HTR-8/SVneo (cell line): Measurements from ENCODE around the gene SLC26A4.

Experiments used
- DNase-seq: peaks from one replicate; pipeline ENCODE4 v3.0.0; 2011; ENCODE audit warnings: low spot score, mixed read lengths; ENCODE audit not compliant: insufficient read length
- FAIRE-seq: peaks from 2 replicates; lab custom pipeline; 2011; peaks lifted over from hg19 to GRCh38; lab: Jason Lieb, UNC

The SLC26A4 gene

DNA sequence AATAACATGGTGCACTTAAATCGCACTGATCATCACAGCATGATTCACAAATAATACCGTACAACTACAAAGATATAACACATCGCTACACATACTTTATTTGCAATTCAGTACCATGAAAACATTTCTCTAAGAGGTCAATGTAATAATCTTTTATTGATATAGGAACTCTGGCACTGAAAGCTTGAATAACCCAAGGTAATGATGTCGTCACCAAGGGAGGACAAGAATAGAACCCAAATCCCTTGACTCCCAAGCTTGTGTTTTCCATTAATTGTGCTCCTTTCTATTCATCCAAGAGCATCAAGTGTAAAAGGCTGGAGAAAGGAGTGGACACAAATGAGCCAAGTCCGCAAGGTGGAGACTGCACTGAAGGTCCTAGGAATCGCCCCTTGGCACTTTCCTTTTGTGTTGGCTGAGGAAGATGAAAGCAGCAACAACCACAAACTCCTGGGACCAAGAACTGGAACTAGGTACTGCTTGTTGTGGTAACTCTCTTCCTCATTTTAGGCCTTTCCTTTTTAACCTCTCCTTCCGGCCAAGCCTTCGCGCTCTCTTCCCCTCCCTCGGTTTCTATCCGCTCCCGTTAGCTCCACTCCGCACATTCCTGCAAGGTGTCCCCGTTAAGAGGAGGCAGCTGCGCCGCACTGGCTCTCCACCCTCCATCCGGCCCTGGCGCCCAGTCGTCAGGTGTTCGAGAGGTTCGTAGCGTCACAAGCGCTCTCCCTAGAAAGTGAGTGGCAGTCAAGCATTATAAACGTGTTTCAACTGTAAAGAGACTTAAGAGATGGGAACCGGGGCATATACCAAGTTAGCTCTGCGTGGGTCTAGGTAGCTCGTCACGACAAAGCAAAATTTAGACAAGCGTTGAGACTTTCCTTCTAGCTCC is 82.3 kb downstream of the SLC26A4 start:
- FAIRE-seq (no peak), DNase-seq (no peak)

DNA sequence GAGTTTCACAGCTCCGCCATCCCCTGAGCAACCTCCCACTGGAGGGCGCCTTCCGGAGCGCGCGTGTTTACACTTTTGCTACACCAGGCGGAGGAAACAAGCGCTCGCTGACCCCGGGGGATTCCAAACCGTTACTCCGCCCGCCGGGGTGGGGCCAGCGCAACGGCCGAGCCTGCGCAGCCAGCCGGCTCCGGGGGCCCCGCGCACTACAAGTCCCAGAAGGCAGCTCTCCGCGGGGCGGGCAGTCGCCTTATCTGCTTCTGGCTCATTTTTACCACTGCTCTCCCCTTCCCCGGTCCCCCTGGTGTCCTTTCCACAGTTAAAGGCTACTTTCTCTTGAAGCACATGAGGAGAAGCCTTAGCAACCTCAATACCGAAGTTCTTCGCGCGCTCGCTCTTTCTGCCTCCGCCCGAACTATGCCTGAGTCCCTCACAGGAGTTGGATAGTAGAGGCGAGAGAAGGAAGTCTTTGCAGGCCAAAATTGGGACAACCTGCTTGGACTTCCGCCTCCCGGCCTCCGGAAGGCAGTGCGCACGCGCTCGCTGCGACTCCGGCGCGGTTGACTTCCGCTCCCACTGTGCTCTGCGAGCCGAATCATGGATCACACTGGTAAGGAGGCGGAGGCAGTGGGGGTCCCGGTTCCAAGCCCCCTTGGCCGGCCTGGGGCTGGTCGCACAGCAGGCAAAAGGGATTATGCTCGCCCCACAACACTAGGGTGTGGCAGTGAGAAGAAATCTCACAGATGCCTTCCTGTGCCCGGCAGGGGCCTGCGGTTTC is 83.1 kb downstream of the SLC26A4 start, which contains the start of gene CBLL1:
TSS of gene CBLL1 (plus strand) at position 576 of the 778 bp plus-strand sequence. CDS start at position 598, 22 bp downstream.
- FAIRE-seq (peak; percentile 23), DNase-seq (peak; percentile 83)

DNA sequence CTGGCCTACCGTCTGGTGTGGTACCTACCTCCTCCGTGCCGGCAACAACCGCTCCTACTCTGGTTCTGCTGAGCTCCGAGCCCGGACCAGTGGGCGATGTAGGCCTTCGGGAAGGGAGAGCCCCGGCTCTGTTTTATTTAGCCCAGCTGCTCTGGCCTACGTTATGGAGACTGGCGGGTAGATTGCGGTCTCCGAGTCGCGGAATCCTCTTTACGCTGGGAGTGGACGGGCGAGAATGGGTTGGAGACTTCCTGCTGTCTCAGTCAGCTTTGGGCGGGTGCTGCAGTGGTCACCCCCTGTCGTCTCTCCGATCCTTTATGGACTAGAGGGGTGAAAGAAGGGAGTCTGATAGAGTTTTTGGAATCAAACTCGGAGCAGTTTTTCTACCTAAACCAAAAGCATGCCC is 83.7 kb downstream of the SLC26A4 start:
- FAIRE-seq, result no peak
- DNase-seq, result peak; percentile 8

DNA sequence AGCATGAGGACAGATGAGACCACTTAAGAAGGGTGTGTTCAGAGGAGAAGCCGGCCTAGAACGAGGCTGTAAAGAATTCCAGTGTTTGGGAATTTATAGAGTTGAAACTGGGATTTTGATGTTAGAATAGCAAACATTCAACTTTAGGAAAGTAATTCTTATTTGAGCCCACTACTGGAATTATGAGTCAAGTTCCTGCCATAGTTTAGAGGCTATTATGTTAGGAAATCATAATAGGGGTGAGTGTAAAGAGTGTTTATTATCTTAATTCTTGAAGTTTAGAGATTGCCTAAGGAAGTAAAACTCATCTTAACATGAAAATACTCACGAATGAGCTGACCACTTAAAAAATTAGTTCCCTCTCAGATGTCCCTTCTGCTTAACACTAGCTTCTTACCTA is 85.4 kb downstream of the SLC26A4 start:
- FAIRE-seq (no peak), DNase-seq (no peak)

DNA sequence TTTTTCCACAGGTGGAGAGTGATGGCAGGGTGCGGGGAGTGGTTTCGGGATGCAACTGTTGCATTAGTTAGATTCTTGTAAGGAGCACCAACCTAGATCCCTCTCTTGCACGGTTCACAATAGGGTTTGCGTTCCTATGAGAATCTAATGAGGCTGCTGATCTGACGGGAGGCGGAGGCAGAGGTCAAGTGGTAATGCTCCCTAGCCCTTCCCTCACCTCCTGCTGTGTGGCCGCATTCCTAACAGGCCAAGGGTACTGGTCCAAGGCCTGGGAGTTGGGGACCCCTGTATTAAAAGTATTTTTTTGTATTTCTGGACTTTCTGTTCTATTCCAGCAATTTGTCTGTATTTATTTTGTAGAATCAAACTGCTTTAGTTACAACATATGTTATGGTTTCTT is 90.5 kb downstream of the SLC26A4 start:
- FAIRE-seq, result no peak
- DNase-seq, result no peak

DNA sequence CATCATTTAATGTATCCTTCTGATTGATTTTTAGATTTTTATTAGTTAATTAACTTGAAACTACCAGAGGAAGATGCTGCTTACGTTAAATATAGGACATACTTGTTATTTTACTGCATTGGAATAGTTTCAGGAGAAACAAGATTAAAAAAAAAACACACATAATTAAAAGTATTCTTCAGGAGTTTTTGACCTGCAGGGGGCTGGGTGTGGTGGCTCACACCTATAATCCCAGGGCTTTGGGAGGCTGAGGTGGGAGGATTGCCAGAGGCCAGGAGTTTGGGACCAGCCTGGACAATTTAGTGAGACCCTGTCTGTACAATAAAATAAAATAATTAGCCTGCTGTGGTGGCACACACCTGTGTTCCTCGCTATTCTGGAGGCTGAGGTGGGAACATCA is 94.0 kb downstream of the SLC26A4 start:
- FAIRE-seq (no peak), DNase-seq (no peak)

DNA sequence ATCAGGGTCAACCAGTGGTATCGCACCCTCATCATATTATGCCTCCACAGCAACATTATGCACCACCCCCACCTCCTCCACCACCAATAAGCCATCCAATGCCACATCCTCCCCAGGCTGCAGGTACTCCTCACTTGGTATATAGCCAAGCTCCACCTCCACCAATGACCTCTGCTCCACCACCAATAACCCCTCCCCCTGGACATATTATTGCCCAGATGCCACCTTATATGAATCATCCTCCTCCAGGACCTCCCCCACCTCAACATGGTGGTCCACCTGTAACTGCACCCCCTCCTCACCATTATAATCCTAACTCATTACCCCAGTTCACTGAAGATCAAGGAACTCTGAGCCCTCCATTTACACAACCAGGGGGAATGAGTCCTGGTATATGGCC is 98.0 kb downstream of the SLC26A4 start:
- FAIRE-seq (no peak), DNase-seq (no peak)

DNA sequence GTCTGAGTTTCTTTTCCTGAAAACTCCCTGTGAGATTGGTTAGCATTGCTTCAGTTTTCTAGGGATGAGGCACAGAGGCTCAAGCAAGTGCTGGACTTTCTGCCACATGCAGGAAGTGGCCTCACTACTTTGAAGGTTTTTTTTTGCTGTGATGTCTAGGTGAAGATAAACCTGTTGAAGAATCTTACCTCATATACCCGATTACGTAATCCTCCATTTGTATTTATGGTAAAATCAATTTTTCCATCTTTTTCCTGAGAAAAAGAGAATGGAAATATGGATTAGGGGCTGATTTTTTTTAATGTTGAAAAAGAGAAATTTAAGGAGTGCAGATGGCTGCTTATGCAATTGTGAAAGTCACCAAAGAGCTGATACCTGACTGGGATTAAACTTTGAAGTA is 106.8 kb downstream of the SLC26A4 start:
- FAIRE-seq (no peak), DNase-seq (no peak)
